ENCODE measurements around the gene ZNF710. TPM values are rescaled to one million over a fixed set of nuclear protein-coding genes. Genes with fewer than 3 reads are reported as not detected.

Gene ZNF710
- total and polyA plus RNA-seq, 2 of the 4 experiments (the other 2 are of a cell fraction) = 7.6 to 8.2 TPM

DNA sequence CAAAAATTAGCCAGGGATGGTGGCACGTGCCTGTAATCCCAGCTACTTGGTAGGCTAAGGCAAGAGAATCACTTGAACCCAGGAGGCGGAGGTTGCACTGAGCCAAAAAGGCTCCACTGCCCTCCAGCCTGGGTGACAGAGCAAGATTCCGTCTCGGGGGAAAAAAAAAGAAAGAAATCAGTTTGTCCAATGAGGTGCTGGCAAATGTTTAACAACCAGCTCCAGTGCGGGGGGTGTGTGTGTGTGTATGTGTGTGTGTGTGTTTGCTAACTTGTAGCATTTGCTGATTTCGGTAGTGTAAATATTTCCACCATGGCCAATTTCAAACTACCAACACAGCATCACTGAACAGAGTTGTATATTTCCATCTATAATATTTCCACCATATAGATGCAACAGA is 124.9 kb downstream of the ZNF710 start:
- Histone ChIP-seq H3K79me1 (ENCODE audit: low read depth in 1 of 2, low read length in 2 of 2) (no peaks in the 10 kb centered on the region), H2BK15ac (ENCODE audit: low read depth, low read length) (no peak overlapping the region), H3K4me2 (ENCODE audit: low read depth, low read length) (no peak overlapping the region), H3K36me3 (ENCODE audit: control insufficient read depth, insufficient read depth, low read length) (no peaks in the 10 kb centered on the region), H4K91ac (ENCODE audit: insufficient read depth, low read depth, low read length) (no peak overlapping the region), H3K9ac (ENCODE audit: low read depth, low read length) (no peak overlapping the region), H2BK20ac (ENCODE audit: low read depth, low read length) (no peak overlapping the region), H3K56ac (ENCODE audit: extremely low read depth, insufficient read depth, low read length) (no peak overlapping the region), H3K27me3 (ENCODE audit: control insufficient read depth, insufficient read depth, low read length) (peaks cover 9% of the 10 kb centered on the region), H2AFZ (replicated peaks; ENCODE audit: low read length, poor library complexity) (no peak overlapping the region), H3K9me1 (ENCODE audit: insufficient read depth, low read length) (peaks cover 5% of the 10 kb centered on the region; the same call in 1 of the 2 replicates), H2BK120ac (ENCODE audit: low read depth, low read length) (no peak overlapping the region), H3K27ac (ENCODE audit: insufficient read depth, low read length) (no peak overlapping the region), H3K9me3 (ENCODE audit: control insufficient read depth, insufficient read depth, low read length) (no peaks in the 10 kb centered on the region), H3K23ac (ENCODE audit: low read depth, low read length) (no peak overlapping the region), H3K18ac (ENCODE audit: low read depth, low read length) (no peak overlapping the region), H3K4me1 (ENCODE audit: control insufficient read depth, insufficient read depth, low read length) (peaks cover 5% of the 10 kb centered on the region), H2AK9ac (replicated peaks; ENCODE audit: low read depth, low read length, poor library complexity) (no peak overlapping the region), H4K20me1 (ENCODE audit: insufficient read depth, low read length) (no peaks in the 10 kb centered on the region), H4K8ac (ENCODE audit: low read depth in 2 of 2, low read length in 2 of 2) (no peak overlapping the region), H2AK5ac (ENCODE audit: low read depth, low read length) (no peak overlapping the region), H3K14ac (replicated peaks; ENCODE audit: low read depth, low read length) (no peak overlapping the region), H3K4me3 (ENCODE audit: insufficient read depth, low read depth, low read length) (no peak overlapping the region), H4K5ac (ENCODE audit: low read depth, low read length) (no peak overlapping the region), H3K4ac (ENCODE audit: low read depth, low read length) (no peak overlapping the region), H2BK5ac (ENCODE audit: low read depth, low read length, poor library complexity, severe bottlenecking) (no peak overlapping the region)
- DNase-seq (no peak), ATAC-seq (ENCODE audit: low read depth) (no peak)
- dilution Hi-C loops (cut with HindIII; ENCODE audit: low sequenced_read_pairs, unreplicated experiment) (no loop called here), intact Hi-C loops (cut with micrococcal nuclease) (no loop called here), in situ Hi-C loops (cut with MboI; ENCODE audit: low sequenced_read_pairs) (no loop called here)
- 39% methylated on average over 4 of the region's 6 CpGs; no CpG with 5 or more reads in 1 of the 2 experiments for WGBS, 2 experiments (ENCODE audit: extremely low coverage in 2 of 2, insufficient read length in 1 of 2)
- TF ChIP-seq MAZ (IDR thresholded peaks at IDR 0.05; ENCODE audit: borderline replicate concordance, low read depth, low read length) (no peak), FOS (IDR thresholded peaks at IDR 0.05; ENCODE audit: low read depth, low read length) (no peak), MXI1 (IDR thresholded peaks at IDR 0.05; ENCODE audit: borderline replicate concordance, low read depth, low read length) (no peak), RAD21 (IDR thresholded peaks at IDR 0.05; ENCODE audit: low read length) (no peak), MAFK (IDR thresholded peaks at IDR 0.05; ENCODE audit: low read depth, low read length) (no peak), CEBPB (IDR thresholded peaks at IDR 0.05; ENCODE audit: low read depth, low read length) (no peak), POLR2A (IDR thresholded peaks at IDR 0.05; ENCODE audit: low read depth, low read length) (no peak), RCOR1 (IDR thresholded peaks at IDR 0.05; ENCODE audit: insufficient replicate concordance, low read length) (no peak), CHD1 (IDR thresholded peaks at IDR 0.05; ENCODE audit: low read depth, low read length) (no peak), SMC3 (IDR thresholded peaks at IDR 0.05; ENCODE audit: low read depth, low read length) (no peak), NFE2L2 (IDR thresholded peaks at IDR 0.05; ENCODE audit: low read depth, low read length) (no peak), BHLHE40 (IDR thresholded peaks at IDR 0.05; ENCODE audit: low read depth, low read length) (no peak), RFX5 (IDR thresholded peaks at IDR 0.05; ENCODE audit: low read depth, low read length) (no peak)
- TF ChIP-seq, protein P1, sequence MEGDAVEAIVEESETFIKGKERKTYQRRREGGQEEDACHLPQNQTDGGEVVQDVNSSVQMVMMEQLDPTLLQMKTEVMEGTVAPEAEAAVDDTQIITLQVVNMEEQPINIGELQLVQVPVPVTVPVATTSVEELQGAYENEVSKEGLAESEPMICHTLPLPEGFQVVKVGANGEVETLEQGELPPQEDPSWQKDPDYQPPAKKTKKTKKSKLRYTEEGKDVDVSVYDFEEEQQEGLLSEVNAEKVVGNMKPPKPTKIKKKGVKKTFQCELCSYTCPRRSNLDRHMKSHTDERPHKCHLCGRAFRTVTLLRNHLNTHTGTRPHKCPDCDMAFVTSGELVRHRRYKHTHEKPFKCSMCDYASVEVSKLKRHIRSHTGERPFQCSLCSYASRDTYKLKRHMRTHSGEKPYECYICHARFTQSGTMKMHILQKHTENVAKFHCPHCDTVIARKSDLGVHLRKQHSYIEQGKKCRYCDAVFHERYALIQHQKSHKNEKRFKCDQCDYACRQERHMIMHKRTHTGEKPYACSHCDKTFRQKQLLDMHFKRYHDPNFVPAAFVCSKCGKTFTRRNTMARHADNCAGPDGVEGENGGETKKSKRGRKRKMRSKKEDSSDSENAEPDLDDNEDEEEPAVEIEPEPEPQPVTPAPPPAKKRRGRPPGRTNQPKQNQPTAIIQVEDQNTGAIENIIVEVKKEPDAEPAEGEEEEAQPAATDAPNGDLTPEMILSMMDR (conservative IDR thresholded peaks at IDR 0.05; ENCODE audit: low read depth, low read length) = no peak
- TF ChIP-seq, protein P2, sequence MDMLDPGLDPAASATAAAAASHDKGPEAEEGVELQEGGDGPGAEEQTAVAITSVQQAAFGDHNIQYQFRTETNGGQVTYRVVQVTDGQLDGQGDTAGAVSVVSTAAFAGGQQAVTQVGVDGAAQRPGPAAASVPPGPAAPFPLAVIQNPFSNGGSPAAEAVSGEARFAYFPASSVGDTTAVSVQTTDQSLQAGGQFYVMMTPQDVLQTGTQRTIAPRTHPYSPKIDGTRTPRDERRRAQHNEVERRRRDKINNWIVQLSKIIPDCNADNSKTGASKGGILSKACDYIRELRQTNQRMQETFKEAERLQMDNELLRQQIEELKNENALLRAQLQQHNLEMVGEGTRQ (IDR thresholded peaks at IDR 0.05; ENCODE audit: low read depth, low read length) = no peak
- TF ChIP-seq, protein P3, sequence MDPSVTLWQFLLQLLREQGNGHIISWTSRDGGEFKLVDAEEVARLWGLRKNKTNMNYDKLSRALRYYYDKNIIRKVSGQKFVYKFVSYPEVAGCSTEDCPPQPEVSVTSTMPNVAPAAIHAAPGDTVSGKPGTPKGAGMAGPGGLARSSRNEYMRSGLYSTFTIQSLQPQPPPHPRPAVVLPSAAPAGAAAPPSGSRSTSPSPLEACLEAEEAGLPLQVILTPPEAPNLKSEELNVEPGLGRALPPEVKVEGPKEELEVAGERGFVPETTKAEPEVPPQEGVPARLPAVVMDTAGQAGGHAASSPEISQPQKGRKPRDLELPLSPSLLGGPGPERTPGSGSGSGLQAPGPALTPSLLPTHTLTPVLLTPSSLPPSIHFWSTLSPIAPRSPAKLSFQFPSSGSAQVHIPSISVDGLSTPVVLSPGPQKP (IDR thresholded peaks at IDR 0.05; ENCODE audit: borderline replicate concordance, low read depth, low read length) = no peak
- no TSS peak for BruUV-seq (replicated peaks)
- POLR2A ChIA-PET (ENCODE audit: unreplicated experiment) = no interaction called here
- CTCF ChIA-PET = no interaction called here
